OCI-LY1 (cell line): ENCODE measurements around the gene TMEM175.

ENCODE experiments used
- CTCF ChIP-seq: fragments of 200-600 bp; sonication (generic), shearing (Covaris generic); IDR thresholded peaks from 2 replicates; pipeline ENCODE4 v1.5.1; 2017; ENCODE audit warnings: mild to moderate bottlenecking, antibody characterized with exemption, low read length, moderate library complexity, mixed read lengths
- EZH2 ChIP-seq: fragments of 200-600 bp; sonication (generic), shearing (Covaris generic); IDR thresholded peaks from 2 replicates; pipeline ENCODE4 v1.8.0; 2017; ENCODE audit warnings: borderline replicate concordance, mixed run types, mild to moderate bottlenecking, antibody characterized with exemption, low read length, moderate library complexity, mixed read lengths

GRCh38 chr4:917992-918391 is 14.3 kb upstream of the TMEM175 start:
- no peak for TF ChIP-seq CTCF
- TF ChIP-seq EZH2: no peak
